Measurements from ENCODE around the gene CDH4.

Gene CDH4

DNA sequence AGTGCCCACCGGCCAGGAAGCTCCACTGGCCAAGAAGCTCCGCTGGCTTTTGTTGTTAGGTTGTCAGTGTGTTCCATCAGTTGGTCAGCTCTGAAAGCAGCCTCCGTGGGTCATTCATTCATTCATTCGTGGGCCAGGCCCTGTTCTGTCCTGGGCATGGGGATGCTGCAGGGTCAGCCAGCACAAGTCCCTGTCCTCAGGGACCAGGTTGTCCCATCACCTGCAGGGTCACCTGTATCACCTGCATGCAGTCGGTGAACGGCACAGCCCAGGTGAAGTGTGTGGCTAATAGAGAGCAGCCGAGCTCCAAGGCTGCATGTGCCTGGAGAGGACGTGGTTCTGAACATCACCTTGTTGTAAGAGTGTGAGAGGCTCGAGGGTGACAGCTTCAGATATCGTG lies 403.5 kb downstream of the CDH4 start:
- no peak for DNase-seq
- TF ChIP-seq GATA1 (IDR thresholded peaks at IDR 0.05; ENCODE audit: low read depth, low read length) (no peak), POLR2A (IDR thresholded peaks at IDR 0.05; ENCODE audit: low read length) (no peak)

DNA sequence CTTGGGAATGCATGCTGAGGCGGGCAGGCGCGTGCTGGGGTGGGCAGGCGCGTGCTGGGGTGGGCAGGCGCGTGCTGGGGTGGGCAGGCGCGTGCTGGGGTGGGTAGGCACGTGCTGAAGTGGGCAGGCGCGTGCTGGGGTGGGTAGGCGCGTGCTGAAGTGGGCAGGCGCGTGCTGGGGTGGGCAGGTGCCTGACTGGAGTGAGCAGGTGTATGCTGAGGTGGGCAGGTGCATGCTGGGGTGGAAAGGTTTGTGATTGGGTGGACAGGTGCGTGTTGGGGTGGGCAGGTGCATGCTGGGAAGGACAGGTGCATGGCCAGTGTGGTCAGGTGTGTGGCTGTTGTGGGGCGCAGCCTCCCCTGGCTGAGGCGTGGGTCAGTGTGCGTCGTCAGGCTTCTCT lies 404.1 kb downstream of the CDH4 start:
- TF ChIP-seq POLR2A (IDR thresholded peaks at IDR 0.05; ENCODE audit: low read length) (no peak), GATA1 (IDR thresholded peaks at IDR 0.05; ENCODE audit: low read depth, low read length) (no peak)
- DNase-seq, result no peak

DNA sequence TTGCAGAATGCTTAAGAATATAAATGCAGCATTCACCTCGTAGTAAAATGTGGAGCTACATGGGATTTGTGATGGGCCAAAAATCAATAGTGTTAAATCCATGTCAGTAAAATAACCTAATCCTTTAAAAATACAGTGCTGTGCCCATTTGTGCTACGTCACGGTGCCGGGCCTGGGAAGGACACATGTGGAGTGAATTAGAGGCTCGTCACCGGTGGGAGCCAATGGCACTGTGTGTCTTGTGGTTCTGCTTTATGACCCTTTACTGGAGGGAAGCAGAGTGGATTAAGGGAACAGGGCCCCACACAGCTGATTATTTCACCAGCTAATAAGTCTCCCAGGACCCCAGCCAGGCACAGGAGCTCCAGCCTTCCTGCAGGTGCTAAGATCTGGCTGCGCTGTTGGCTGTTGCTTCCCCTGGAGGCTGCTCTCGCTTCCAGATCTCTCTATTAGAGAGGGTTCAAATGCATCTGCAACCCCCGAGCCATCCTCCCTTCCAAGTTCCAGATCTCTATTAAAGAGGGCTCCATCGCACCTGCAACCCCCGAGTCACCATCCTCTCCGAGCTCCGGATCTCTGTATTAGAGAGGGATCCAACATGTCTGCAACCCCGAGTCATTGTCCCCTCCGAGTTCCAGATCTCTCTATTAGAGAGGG lies 405.8 kb downstream of the CDH4 start:
- DNase-seq, result no peak
- TF ChIP-seq POLR2A (IDR thresholded peaks at IDR 0.05; ENCODE audit: low read length), result no peak
- no peak for TF ChIP-seq GATA1 (IDR thresholded peaks at IDR 0.05; ENCODE audit: low read depth, low read length)

DNA sequence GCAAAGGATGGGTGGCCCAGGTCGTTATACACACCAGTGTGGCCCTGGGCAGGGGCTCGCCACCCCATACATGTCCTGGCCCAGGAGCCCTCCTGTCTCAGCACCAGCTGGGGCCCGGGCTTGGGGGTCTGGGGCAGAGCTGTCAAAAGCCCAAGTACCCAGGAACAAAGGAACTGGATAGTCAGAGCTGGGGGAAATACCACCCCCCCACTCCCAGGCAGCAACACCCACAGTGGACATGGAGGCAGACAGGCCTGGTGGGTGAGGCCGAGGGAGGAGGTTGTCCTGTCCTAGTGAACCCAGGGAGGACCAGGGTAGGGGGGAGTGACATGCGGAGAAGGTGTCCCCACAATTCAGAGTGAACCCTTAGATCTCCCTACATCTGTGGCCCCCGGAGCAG lies 406.5 kb downstream of the CDH4 start:
- TF ChIP-seq POLR2A (IDR thresholded peaks at IDR 0.05; ENCODE audit: low read length), result no peak
- TF ChIP-seq GATA1 (IDR thresholded peaks at IDR 0.05; ENCODE audit: low read depth, low read length), result no peak
- no peak for DNase-seq

DNA sequence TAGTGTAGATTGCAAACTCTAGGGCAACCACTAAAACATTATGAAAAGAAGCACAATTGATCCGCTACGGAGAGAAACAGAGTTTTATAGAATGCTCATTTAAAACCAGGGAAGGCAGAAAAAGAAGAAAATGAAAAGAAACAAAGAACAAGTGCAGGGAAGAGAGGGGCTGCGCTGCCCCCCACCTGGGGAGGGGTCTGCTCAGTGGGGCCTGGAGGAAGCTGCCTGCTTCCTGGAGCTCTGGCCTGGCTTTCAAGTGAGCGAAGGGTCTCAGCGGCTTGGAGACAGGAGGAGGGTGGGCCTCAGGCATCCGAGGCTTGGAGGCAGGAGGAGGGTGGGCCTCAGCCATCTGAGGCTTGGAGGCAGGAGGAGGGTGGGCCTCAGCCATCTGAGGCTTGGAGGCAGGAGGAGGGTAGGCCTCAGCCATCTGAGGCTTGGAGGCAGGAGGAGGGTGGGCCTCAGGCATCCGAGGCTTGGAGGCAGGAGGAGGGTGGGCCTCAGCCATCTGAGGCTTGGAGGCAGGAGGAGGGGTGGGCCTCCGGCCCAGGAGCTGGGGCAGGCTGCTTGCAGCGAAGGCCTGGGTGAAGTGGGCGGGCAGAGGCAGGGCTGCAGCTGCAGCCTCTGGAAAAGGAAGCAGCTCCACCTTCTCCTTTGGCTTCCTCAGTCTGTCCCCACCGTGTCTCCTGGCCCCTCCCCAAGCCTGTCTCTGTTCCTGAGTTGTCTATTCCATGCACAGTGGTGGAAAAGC lies 407.4 kb downstream of the CDH4 start:
- DNase-seq, result no peak
- TF ChIP-seq GATA1 (IDR thresholded peaks at IDR 0.05; ENCODE audit: low read depth, low read length) (no peak), POLR2A (IDR thresholded peaks at IDR 0.05; ENCODE audit: low read length) (no peak)

DNA sequence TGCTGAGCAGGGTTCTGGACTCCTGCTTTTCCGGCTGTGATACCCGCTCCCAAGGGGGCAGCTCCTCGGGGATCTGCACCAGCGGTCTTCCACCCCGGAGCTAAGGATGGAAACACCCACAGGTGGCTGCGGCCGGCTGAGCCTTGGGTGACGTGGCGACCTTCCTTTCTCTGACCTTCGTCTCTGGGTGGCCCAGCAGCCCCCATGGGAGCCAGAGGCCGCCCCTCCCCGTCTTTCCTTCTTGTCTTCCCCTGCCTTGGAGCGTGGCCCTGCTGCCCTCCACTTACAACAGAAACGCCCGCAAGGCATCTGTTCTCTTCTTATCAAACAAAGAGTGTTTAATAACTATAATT lies 407.9 kb downstream of the CDH4 start:
- no peak for DNase-seq
- TF ChIP-seq GATA1 (IDR thresholded peaks at IDR 0.05; ENCODE audit: low read depth, low read length) (no peak), POLR2A (IDR thresholded peaks at IDR 0.05; ENCODE audit: low read length) (no peak)

DNA sequence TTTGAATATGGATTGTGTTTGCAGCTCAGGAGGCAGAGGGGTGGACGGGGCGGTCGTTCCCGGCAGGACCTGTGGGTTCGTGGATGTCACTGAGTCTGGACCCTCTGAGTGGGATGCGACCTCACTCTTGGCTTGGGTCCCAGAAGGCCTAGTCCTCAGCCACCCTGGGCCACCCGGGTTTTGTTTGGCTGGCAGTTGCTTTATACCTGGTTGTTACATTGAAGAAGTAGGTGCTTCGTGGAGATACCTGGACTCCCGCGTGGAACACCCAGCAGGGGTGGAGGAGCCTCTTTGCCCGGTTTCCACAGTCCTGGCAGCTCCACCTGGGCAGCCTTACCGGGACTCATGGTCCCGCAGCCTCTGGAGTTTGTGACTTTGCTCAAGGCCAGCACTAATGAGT lies 408.5 kb downstream of the CDH4 start:
- no peak for DNase-seq
- TF ChIP-seq POLR2A (IDR thresholded peaks at IDR 0.05; ENCODE audit: low read length) (no peak), GATA1 (IDR thresholded peaks at IDR 0.05; ENCODE audit: low read depth, low read length) (no peak)

DNA sequence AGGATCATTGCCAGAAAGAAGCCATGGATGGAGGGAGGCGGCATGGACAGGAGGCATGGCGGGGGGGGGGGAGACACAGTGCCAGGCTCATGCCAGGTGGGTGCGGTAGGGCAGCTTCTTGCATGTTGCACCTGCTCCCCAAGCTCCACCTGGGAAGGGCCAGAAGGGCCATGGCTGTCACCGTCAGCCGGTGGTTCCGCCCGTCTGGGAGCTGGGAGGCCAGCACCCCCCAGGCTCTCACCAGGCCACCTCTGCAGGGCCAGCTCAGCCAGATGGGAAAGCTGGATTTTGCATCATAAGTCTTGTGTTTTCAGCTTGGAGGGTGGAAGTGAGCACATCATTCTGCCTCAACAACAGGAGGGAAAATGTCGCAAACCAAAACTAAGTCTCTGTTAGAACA lies 409.0 kb downstream of the CDH4 start:
- no peak for TF ChIP-seq GATA1 (IDR thresholded peaks at IDR 0.05; ENCODE audit: low read depth, low read length)
- TF ChIP-seq POLR2A (IDR thresholded peaks at IDR 0.05; ENCODE audit: low read length), result no peak
- no peak for DNase-seq

DNA sequence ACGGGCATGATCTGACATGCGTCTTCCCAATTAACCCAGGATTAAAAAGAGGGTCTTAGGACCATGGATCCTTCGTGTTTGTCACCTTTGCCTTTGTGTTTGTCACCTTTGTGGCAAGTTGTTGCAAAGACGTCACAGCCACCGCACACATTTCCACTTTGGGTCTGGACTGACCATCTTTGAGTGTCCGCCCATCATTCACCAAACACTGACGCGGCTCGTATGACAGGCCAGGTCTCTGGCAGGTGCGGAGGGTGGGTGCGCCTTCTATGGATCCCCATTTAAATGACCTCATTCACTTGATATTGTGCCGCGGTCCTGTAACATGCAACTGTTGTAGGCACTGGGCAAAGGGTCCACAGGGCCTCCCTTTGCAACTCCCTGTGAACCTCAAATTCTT lies 409.5 kb downstream of the CDH4 start:
- DNase-seq, result no peak
- no peak for TF ChIP-seq GATA1 (IDR thresholded peaks at IDR 0.05; ENCODE audit: low read depth, low read length)
- no peak for TF ChIP-seq POLR2A (IDR thresholded peaks at IDR 0.05; ENCODE audit: low read length)

DNA sequence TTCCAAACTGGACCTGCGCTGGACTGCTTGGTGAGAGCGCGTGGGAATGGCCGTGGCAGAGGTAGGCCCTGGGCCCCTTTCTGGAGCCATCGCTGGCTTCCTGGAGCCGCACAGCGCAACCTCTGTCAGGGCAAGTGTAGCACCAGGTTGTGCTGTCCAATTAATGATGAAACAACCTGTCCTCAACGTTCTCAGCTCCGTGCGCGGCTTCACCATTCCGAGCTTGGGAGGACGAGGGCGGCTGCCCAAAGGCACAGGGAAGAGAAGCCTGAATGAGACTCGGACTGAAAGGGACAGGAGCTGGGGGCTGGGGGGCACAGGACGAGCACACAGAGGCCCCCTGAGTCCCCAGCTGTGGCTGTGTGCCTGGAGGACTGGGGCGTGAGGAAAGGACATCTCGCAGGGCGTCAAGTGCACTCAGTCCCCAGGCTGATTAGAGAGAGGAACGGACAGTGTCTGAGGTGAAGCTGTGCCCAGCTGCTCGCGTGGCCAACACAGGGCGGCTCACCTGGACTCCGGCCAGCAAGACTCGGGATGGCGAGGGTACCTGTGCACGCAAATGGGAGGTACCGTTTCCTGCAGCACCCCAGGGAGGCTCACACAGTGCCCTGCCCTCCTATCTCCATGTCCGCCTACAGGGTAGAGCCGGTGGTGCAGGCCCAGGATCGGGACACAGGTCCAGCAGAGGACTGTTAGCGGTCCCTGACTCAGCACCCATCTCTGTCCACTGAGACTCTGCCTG lies 410.3 kb downstream of the CDH4 start:
- DNase-seq, result no peak
- TF ChIP-seq POLR2A (IDR thresholded peaks at IDR 0.05; ENCODE audit: low read length) (no peak), GATA1 (IDR thresholded peaks at IDR 0.05; ENCODE audit: low read depth, low read length) (no peak)

DNA sequence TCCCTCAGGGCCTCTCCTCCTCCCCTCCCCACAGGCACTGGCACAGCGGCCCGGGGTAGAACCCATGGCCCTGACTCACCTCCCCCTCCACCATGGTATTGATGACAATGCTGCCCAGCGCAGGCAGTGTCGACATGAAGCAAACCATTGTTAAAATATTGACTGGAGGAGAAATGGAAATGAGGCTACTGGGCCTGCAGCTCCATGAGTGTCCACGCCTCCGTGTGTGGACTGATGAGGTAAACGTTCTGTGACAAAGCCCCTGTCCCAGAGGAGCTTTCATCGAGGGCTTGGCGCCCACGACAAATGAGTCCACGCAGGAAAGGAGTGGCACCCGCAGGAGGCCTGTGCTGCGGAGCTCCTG lies 410.9 kb downstream of the CDH4 start:
- TF ChIP-seq GATA1 (IDR thresholded peaks at IDR 0.05; ENCODE audit: low read depth, low read length) (no peak), POLR2A (IDR thresholded peaks at IDR 0.05; ENCODE audit: low read length) (no peak)
- DNase-seq, result no peak

DNA sequence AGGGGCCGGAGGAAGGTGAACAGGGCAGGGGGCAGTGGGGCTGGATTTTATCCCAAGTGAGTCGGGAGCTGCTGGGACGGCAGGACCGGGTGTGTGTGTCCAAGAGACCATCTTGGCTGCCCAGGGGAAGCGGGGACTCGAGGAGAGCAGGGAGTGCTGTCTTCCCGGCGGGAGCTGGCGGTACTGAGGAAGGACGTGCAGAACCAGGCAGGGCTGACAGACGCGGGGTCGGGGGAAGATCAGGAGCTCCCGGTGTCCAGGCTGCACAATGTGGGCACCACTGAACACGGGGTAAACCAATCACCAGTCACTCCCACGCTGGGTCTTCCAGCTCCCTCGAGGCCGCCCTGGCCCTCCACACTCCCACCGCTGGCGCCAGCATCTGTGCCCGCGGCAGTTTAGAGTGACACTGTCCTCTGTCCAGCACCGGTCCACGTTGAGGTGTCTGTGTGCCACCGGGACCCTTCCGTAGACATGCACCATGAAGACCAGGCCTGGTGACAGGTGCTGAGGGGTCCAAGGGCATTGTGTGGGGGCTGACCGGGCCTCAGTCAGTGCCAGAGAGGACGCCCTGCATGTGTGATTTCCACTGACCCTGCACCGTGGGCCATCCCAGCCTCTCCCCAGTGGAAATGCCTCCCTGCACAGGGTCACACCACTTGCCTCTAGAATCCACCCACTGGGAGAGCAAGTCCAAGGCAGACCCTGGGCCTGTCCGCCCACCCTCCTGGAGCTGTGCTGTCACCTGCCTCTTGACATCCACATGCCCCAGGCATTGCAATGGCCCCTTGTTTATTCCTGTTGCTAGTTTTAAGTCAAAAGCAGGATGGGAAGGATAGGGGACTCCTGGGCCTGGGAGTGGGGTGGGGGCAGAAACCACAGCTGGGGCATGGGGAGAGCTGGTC lies 411.7 kb downstream of the CDH4 start:
- DNase-seq, result no peak
- TF ChIP-seq GATA1 (IDR thresholded peaks at IDR 0.05; ENCODE audit: low read depth, low read length) (no peak), POLR2A (IDR thresholded peaks at IDR 0.05; ENCODE audit: low read length) (no peak)

DNA sequence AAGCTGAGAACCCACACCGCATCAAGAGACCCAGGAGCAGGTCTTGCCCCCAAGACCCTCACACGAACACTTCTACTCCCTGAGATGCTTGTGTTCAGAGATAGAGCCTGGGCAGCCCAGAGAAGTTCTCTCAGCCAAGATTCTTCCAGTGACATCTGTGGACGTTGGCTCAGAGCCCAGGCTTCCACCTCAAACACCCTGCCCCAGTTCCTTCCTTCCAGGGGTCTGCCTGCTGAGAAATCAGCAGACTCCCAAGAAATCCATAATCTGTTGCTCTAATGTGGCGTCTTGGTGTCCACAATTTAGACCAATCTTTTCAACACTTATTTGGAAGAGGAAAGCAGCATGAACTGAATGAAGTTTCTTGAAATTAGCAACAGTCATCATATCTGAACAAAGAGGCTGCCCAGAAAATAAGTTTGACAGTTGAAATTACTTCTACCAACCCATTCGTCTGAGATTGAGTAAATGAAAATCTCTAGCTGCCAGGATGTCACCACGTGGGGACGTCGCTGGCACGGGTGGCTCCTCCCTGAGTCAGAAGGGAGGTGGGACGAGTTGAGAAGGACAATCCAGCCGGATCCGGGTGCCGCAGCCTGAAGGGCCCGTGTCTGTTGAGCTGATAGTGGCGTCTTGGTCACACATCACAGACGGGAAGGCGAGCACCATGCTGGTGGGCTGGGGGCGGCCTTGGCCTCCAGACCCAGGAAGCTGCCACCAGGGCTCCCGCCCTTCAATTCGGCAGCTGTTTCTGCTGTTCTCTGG lies 412.7 kb downstream of the CDH4 start:
- no peak for DNase-seq
- TF ChIP-seq POLR2A (IDR thresholded peaks at IDR 0.05; ENCODE audit: low read length) (no peak), GATA1 (IDR thresholded peaks at IDR 0.05; ENCODE audit: low read depth, low read length) (no peak)
